Caco-2 (cell line): ENCODE data around the gene MKRN3. TPM values are rescaled to one million over a fixed set of nuclear protein-coding genes. Genes with fewer than 3 reads are reported as not detected.
"Not testable (repeated sequence)": the region's sequence is repeated elsewhere in the genome, so short reads cannot be mapped to it uniquely, and the experiment has no call there.

ENCODE experiments used
- BruUV-seq: library from RNA; stranded (reverse); fragments of 400-500 nt; replicated peaks from 2 replicates; lab custom pipeline; 2021; lab: Mats Ljungman, UMichigan
- CTCF ChIA-PET: fragments of 300-600 bp; sonication (Branson Sonifier 250); formaldehyde crosslinking; loops from one replicate; lab custom pipeline; 2022; ENCODE audit warnings: antibody characterized with exemption; lab: Charles Lee
- POLR2A ChIA-PET: fragments of 300-600 bp; sonication (Branson Sonifier 250); formaldehyde crosslinking; loops from one replicate; lab custom pipeline; 2022; ENCODE audit warnings: antibody characterized with exemption; lab: Charles Lee
- DNase-seq, 2 experiments: peaks; one replicate each; pipeline versions ENCODE4 v3.0.0 to v3.0.0-alpha.2; 2020 to 2022
- H3K27me3 ChIP-seq: replicated peaks from 2 replicates; pipeline ENCODE4 v1.6.0; 2011; ENCODE audit warnings: low read length; ENCODE audit not compliant: control insufficient read depth, insufficient read depth
- H3K36me3 ChIP-seq: 2 replicates; pipeline ENCODE4 v1.5.1; 2011; ENCODE audit warnings: low read length; ENCODE audit not compliant: control insufficient read depth, insufficient read depth
- H3K4me1 ChIP-seq: fragments of 250-450 bp; sonication (Bioruptor Pico); 2 replicates; pipeline ENCODE4 v1.5.1; 2020; ENCODE audit warnings: mild to moderate bottlenecking
- H3K4me3 ChIP-seq: 2 replicates; pipeline ENCODE4 v1.5.1; 2011; ENCODE audit warnings: low read depth, mild to moderate bottlenecking, control low read depth, low read length
- H3K9me3 ChIP-seq: fragments of 250-450 bp; sonication (Bioruptor Pico); 2 replicates; pipeline ENCODE4 v1.5.1; 2020; ENCODE audit warnings: mild to moderate bottlenecking, moderate library complexity
- H3K27ac Mint-ChIP-seq: one replicate; pipeline ENCODE4 v1.8.0; 2022; ENCODE audit warnings: mixed read lengths; ENCODE audit not compliant: unreplicated experiment
- H3K27me3 Mint-ChIP-seq: one replicate; pipeline ENCODE4 v1.8.0; 2022; ENCODE audit warnings: mixed read lengths; ENCODE audit not compliant: insufficient read depth, unreplicated experiment
- H3K36me3 Mint-ChIP-seq: one replicate; pipeline ENCODE4 v1.8.0; 2022; ENCODE audit warnings: mild to moderate bottlenecking, mixed read lengths; ENCODE audit not compliant: insufficient read depth, unreplicated experiment
- H3K4me1 Mint-ChIP-seq: one replicate; pipeline ENCODE4 v1.8.0; 2022; ENCODE audit warnings: low read depth, mixed read lengths; ENCODE audit not compliant: unreplicated experiment
- H3K4me3 Mint-ChIP-seq: one replicate; pipeline ENCODE4 v1.8.0; 2022; ENCODE audit warnings: mild to moderate bottlenecking, moderate library complexity, mixed read lengths; ENCODE audit not compliant: unreplicated experiment
- H3K9me3 Mint-ChIP-seq: one replicate; pipeline ENCODE4 v1.8.0; 2022; ENCODE audit warnings: mixed read lengths; ENCODE audit not compliant: unreplicated experiment
- intact Hi-C: fragments of 100-400 bp; cut with micrococcal nuclease; formaldehyde crosslinking; loops from one replicate; pipeline ENCODE4 v1.10.0; 2022; ENCODE audit not compliant: unreplicated experiment
- total RNA-seq: library from RNA; stranded (reverse); gene quantifications from 2 replicates; pipeline ENCODE4 v1.2.3, GENCODE V29; 2022
- TF ChIP-seq, protein P1 (sequence below), 2 experiments: fragments of 200-600 bp in 1 of 2; IDR thresholded peaks; 1 replicate in 1 of 2; 2 replicates in 1 of 2; pipeline versions ENCODE4 v1.5.1 to v1.8.0; 2011 to 2022; ENCODE audit warnings: antibody characterized with exemption in 1 of 2, control low read depth in 1 of 2, inconsistent platforms in 1 of 2, low read depth in 1 of 2, low read length in 1 of 2, mild to moderate bottlenecking in 1 of 2, moderate library complexity in 1 of 2; ENCODE audit not compliant: insufficient read depth in 1 of 2, severe bottlenecking in 1 of 2, unreplicated experiment in 1 of 2

The MKRN3 gene
- total RNA-seq, 1 experiment from 2014 or later: 15.2 TPM

DNA sequence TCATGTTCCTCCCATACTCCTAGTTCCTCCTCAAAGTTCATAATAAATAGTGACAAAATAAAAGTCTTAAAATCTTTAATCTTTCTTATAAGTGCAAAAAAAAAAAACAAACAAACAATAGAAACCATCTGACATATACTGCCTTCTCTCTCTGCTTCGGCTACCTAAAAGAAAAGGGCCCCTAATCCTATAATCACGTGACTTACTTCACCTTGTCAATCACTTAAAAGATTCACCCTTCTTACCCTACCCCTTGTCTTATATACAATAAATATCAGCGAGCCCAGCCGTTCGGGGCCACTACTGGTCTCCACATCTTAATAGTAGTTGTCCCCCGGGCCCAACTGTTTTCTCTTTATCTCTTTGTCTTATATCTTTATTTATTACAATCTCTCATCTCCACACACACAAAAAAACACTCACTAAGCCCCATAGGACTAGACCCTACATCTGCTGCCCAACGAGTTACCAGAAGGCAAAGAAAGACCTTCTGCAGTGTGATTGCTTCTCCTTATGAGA lies 28.8 kb downstream of the MKRN3 start:
- TF ChIP-seq, protein P1, sequence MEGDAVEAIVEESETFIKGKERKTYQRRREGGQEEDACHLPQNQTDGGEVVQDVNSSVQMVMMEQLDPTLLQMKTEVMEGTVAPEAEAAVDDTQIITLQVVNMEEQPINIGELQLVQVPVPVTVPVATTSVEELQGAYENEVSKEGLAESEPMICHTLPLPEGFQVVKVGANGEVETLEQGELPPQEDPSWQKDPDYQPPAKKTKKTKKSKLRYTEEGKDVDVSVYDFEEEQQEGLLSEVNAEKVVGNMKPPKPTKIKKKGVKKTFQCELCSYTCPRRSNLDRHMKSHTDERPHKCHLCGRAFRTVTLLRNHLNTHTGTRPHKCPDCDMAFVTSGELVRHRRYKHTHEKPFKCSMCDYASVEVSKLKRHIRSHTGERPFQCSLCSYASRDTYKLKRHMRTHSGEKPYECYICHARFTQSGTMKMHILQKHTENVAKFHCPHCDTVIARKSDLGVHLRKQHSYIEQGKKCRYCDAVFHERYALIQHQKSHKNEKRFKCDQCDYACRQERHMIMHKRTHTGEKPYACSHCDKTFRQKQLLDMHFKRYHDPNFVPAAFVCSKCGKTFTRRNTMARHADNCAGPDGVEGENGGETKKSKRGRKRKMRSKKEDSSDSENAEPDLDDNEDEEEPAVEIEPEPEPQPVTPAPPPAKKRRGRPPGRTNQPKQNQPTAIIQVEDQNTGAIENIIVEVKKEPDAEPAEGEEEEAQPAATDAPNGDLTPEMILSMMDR (IDR thresholded peaks at IDR 0.05; ENCODE audit: insufficient read depth in 1 of 2, low read depth in 1 of 2, low read length in 1 of 2, severe bottlenecking in 1 of 2, unreplicated experiment in 1 of 2): no peak
- H3K27me3 Mint-ChIP-seq: no peaks in the 10 kb centered on the region
- Histone ChIP-seq H3K27me3 (no peaks in the 10 kb centered on the region), H3K36me3 (no peaks in the 10 kb centered on the region), H3K4me1 (no peaks in the 10 kb centered on the region), H3K9me3 (no peaks in the 10 kb centered on the region), H3K4me3 (no peak overlapping the region)
- intact Hi-C loops: no loop called here
- H3K4me1 Mint-ChIP-seq: no peaks in the 10 kb centered on the region
- CTCF ChIA-PET: interaction anchor here (0.6 kb wide), 1 partner anchor 10 kb away, joined by 4 read pairs; no protein-coding TSS in a partner anchor
- no TSS peak for BruUV-seq
- no peak for DNase-seq
- H3K4me3 Mint-ChIP-seq: no peak overlapping the region
- no peak overlapping the region for H3K27ac Mint-ChIP-seq
- H3K9me3 Mint-ChIP-seq: peaks cover 10% of the 10 kb centered on the region
- no peaks in the 10 kb centered on the region for H3K36me3 Mint-ChIP-seq
- POLR2A ChIA-PET: no interaction called here

DNA sequence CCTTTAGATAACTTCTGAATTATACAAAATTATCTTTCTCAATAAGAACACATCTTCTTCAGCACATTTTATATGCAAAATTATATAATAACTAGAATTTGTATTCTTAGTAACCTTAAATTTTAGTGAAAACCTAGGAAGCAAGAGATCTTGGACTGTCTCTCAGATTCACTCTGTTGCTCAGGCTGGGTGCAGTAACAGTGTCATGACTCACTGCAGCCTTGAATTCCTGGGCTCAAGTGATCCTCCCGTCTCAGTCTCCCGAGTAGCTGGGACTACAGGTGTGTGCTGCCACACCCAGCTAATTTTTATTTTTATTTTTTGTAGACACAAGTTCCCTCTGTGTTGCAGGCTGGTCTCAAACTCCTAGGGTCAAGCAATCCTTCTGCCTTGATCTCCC lies 29.9 kb downstream of the MKRN3 start:
- Histone ChIP-seq H3K4me3 (no peak overlapping the region), H3K36me3 (no peaks in the 10 kb centered on the region), H3K4me1 (no peaks in the 10 kb centered on the region), H3K27me3 (no peaks in the 10 kb centered on the region), H3K9me3 (no peaks in the 10 kb centered on the region)
- ChIA-PET CTCF (no interaction called here), POLR2A (no interaction called here)
- intact Hi-C loops: no loop called here
- TF ChIP-seq, protein P1 (IDR thresholded peaks at IDR 0.05; ENCODE audit: insufficient read depth in 1 of 2, low read depth in 1 of 2, low read length in 1 of 2, severe bottlenecking in 1 of 2, unreplicated experiment in 1 of 2): no peak
- no peak for DNase-seq
- no peak overlapping the region for H3K27ac Mint-ChIP-seq
- H3K36me3 Mint-ChIP-seq: no peaks in the 10 kb centered on the region
- H3K4me1 Mint-ChIP-seq: no peaks in the 10 kb centered on the region
- no TSS peak for BruUV-seq
- no peaks in the 10 kb centered on the region for H3K27me3 Mint-ChIP-seq
- H3K4me3 Mint-ChIP-seq: no peak overlapping the region
- H3K9me3 Mint-ChIP-seq: peaks cover 5% of the 10 kb centered on the region

DNA sequence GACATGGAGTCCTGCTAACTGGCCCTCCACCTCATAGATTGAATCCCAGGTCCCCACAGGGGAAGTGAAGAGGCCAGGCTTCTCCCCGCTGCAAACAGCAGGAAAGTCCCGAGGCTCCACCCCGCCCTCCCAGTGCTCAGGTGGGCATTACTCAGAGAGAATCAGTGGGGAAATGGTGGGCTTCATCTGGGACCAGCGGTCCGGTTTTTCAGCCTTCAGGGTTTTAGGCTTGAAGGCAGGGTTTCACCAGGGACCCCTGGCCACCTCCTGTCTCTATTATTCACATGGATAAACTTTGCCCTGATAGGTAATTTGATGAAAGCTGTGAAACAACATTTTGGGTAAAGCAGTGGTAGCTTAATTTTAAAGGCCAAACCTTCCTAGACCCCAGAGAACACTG lies 31.3 kb downstream of the MKRN3 start:
- Histone ChIP-seq H3K36me3 (no peaks in the 10 kb centered on the region), H3K9me3 (no peaks in the 10 kb centered on the region), H3K27me3 (no peaks in the 10 kb centered on the region), H3K4me1 (no peaks in the 10 kb centered on the region), H3K4me3 (no peak overlapping the region)
- no peak overlapping the region for H3K4me3 Mint-ChIP-seq
- H3K36me3 Mint-ChIP-seq: no peaks in the 10 kb centered on the region
- no peaks in the 10 kb centered on the region for H3K4me1 Mint-ChIP-seq
- CTCF ChIA-PET: no interaction called here
- no peak for DNase-seq
- H3K27ac Mint-ChIP-seq: no peak overlapping the region
- BruUV-seq: no TSS peak
- TF ChIP-seq, protein P1 (IDR thresholded peaks at IDR 0.05; ENCODE audit: insufficient read depth in 1 of 2, low read depth in 1 of 2, low read length in 1 of 2, severe bottlenecking in 1 of 2, unreplicated experiment in 1 of 2): no peak
- intact Hi-C loops: no loop called here
- no peaks in the 10 kb centered on the region for H3K27me3 Mint-ChIP-seq
- POLR2A ChIA-PET: no interaction called here
- no peaks in the 10 kb centered on the region for H3K9me3 Mint-ChIP-seq

DNA sequence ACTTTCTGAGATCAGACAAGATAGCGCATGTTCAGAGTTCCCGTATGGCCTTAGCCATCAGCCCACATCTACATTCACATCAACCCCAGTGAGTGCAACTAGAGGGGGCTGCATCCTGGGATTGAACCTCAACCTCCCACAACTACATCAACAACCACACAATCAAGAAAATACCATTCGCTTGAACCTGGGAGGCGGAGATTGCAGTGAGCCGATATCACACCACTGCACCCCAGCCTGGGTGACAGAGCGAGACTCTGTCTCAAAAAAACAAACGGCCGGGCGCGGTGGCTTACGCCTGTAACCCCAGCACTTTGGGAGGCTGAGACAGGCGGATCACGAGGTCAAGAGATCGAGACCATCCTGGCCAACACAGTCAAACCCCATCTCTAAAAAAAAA lies 31.8 kb downstream of the MKRN3 start:
- H3K36me3 Mint-ChIP-seq, H3K27me3 ChIP-seq, H3K4me3 ChIP-seq, intact Hi-C loops, POLR2A ChIA-PET, CTCF ChIA-PET, H3K27me3 Mint-ChIP-seq, H3K4me3 Mint-ChIP-seq, BruUV-seq, H3K9me3 ChIP-seq, DNase-seq, H3K36me3 ChIP-seq, H3K9me3 Mint-ChIP-seq, H3K27ac Mint-ChIP-seq, H3K4me1 Mint-ChIP-seq, H3K4me1 ChIP-seq: not testable (repeated sequence)
